PC-3 (cell line): ENCODE results near the gene DAPK1. TPM values are rescaled to one million over a fixed set of nuclear protein-coding genes. Genes with fewer than 3 reads are reported as not detected.

Experiments
- ATAC-seq: fragments of 200-7000 bp; cut with Tn5 transposase; 2 replicates; pipeline ENCODE4 v1.9.1; 2020; ENCODE audit warnings: mild to moderate bottlenecking, moderate library complexity
- BruUV-seq: library from RNA; stranded (reverse); fragments of 400-500 nt; replicated peaks from 2 replicates; lab custom pipeline; 2021; lab: Mats Ljungman, UMichigan
- CTCF ChIA-PET: fragments of 300-600 bp; sonication (Branson Sonifier 250); formaldehyde crosslinking; loops from one replicate; lab custom pipeline; 2022; ENCODE audit warnings: antibody characterized with exemption; lab: Charles Lee
- POLR2A ChIA-PET: fragments of 300-600 bp; sonication (Branson Sonifier 250); formaldehyde crosslinking; loops from one replicate; lab custom pipeline; 2022; ENCODE audit warnings: antibody characterized with exemption; ENCODE audit not compliant: unreplicated experiment; lab: Charles Lee
- DNase-seq: peaks from one replicate; pipeline ENCODE4 v3.0.0-alpha.2; 2015
- H2AFZ ChIP-seq: fragments of 300-600 bp; sonication (generic); 2 replicates; pipeline ENCODE4 v1.6.0; 2016; ENCODE audit warnings: antibody characterized with exemption, low read length
- H3F3A ChIP-seq: fragments of 300-600 bp; sonication (generic); one replicate; pipeline ENCODE4 v1.6.0; 2017; ENCODE audit warnings: antibody characterized with exemption, low read length, control low read depth, mild to moderate bottlenecking; ENCODE audit not compliant: unreplicated experiment
- H3K27ac ChIP-seq: fragments of 300-600 bp; sonication (generic); 2 replicates; pipeline ENCODE4 v1.5.1; 2016; ENCODE audit warnings: mild to moderate bottlenecking, low read length
- H3K27me3 ChIP-seq: fragments of 300-600 bp; sonication (generic); 2 replicates; pipeline ENCODE4 v1.6.1; 2016; ENCODE audit warnings: low read length, mixed read lengths
- H3K36me3 ChIP-seq: fragments of 300-600 bp; sonication (generic); 2 replicates; pipeline ENCODE4 v1.6.1; 2016; ENCODE audit warnings: low read depth, mixed run types, low read length, mixed read lengths
- H3K4me1 ChIP-seq: fragments of 300-600 bp; sonication (generic); 2 replicates; pipeline ENCODE4 v1.5.1; 2016; ENCODE audit warnings: low read length; ENCODE audit not compliant: insufficient read depth
- H3K4me2 ChIP-seq: fragments of 300-600 bp; sonication (generic); 2 replicates; pipeline ENCODE4 v1.6.0; 2016; ENCODE audit warnings: low read length
- H3K4me3 ChIP-seq: fragments of 300-600 bp; sonication (generic); 2 replicates; pipeline ENCODE4 v1.5.1; 2016; ENCODE audit warnings: mild to moderate bottlenecking, low read length, mixed read lengths
- H3K79me2 ChIP-seq: fragments of 300-600 bp; sonication (generic); 2 replicates; pipeline ENCODE4 v1.6.1; 2017; ENCODE audit warnings: low read length, mixed read lengths
- H3K9ac ChIP-seq: fragments of 300-600 bp; sonication (generic); 2 replicates; pipeline ENCODE4 v1.6.0; 2016; ENCODE audit warnings: mild to moderate bottlenecking, low read length
- H3K9me2 ChIP-seq: fragments of 300-600 bp; sonication (generic); replicated peaks from 2 replicates; pipeline ENCODE4 v1.6.1; 2016; ENCODE audit warnings: mixed run types, low read length, mixed read lengths
- H3K9me3 ChIP-seq: fragments of 300-600 bp; sonication (generic); 2 replicates; pipeline ENCODE4 v1.6.1; 2016; ENCODE audit warnings: low read length, mixed read lengths
- H4K20me1 ChIP-seq: fragments of 300-600 bp; sonication (generic); 2 replicates; pipeline ENCODE4 v1.6.1; 2016; ENCODE audit warnings: low read length, mixed read lengths
- EZH2 ChIP-seq: fragments of 300-600 bp; sonication (generic); IDR thresholded peaks from one replicate; pipeline ENCODE4 v1.6.1; 2017; ENCODE audit warnings: antibody characterized with exemption, mild to moderate bottlenecking, low read length; ENCODE audit not compliant: unreplicated experiment
- EZH2phosphoT487 ChIP-seq: fragments of 300-600 bp; sonication (generic); IDR thresholded peaks from 2 replicates; pipeline ENCODE4 v1.6.1; 2018; ENCODE audit warnings: mild to moderate bottlenecking, antibody characterized with exemption, low read length, borderline replicate concordance
- intact Hi-C: fragments of 100-400 bp; cut with micrococcal nuclease; formaldehyde crosslinking; loops from 2 replicates; pipeline ENCODE4 v1.9.0; 2023
- total RNA-seq: library from RNA; depleted of rRNA; stranded (reverse); fragments of >200 nt; gene quantifications from 2 replicates; pipeline ENCODE4 v1.2.3, GENCODE V29; 2014
- TF ChIP-seq, protein P1 (sequence below): fragments of 300-600 bp; sonication (generic); conservative IDR thresholded peaks from 2 replicates; pipeline ENCODE4 v1.5.1; 2017; ENCODE audit warnings: antibody characterized with exemption, low read depth, mild to moderate bottlenecking, low read length

Gene DAPK1
- total RNA-seq, 1 experiment from 2014 or later: not detected

DNA sequence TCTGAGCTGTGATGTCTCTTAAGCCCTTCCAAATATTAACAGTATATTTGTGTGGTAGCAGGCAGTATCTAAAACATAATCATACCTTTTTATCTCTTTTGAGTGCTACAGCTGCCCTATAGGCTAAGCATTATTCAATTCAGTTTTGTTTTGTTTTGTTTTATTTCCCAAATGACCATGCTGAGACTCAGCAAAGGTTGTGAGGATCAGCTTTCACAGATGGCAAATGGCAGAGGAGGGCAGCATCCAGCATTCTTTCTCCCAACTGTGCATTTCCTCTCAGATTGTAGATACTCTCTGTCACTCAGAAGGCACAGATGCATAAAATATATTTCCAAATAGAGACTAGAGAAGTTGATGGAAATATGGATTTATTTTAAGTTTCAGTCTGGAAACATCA lies 90.7 kb downstream of the DAPK1 start:
- H3F3A ChIP-seq: no peaks in the 10 kb centered on the region
- no peaks in the 10 kb centered on the region for H3K79me2 ChIP-seq
- peaks cover 10% of the 10 kb centered on the region; the same call in 1 of the 2 replicates for H3K27me3 ChIP-seq
- no peaks in the 10 kb centered on the region for H3K36me3 ChIP-seq
- no peaks in the 10 kb centered on the region for H3K4me1 ChIP-seq
- H2AFZ ChIP-seq: no peak overlapping the region
- no peak overlapping the region for H3K9ac ChIP-seq
- TF ChIP-seq, protein P1, sequence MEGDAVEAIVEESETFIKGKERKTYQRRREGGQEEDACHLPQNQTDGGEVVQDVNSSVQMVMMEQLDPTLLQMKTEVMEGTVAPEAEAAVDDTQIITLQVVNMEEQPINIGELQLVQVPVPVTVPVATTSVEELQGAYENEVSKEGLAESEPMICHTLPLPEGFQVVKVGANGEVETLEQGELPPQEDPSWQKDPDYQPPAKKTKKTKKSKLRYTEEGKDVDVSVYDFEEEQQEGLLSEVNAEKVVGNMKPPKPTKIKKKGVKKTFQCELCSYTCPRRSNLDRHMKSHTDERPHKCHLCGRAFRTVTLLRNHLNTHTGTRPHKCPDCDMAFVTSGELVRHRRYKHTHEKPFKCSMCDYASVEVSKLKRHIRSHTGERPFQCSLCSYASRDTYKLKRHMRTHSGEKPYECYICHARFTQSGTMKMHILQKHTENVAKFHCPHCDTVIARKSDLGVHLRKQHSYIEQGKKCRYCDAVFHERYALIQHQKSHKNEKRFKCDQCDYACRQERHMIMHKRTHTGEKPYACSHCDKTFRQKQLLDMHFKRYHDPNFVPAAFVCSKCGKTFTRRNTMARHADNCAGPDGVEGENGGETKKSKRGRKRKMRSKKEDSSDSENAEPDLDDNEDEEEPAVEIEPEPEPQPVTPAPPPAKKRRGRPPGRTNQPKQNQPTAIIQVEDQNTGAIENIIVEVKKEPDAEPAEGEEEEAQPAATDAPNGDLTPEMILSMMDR: no peak
- TF ChIP-seq EZH2phosphoT487 (no peak), EZH2 (no peak)
- no peak for ATAC-seq
- ChIA-PET POLR2A (no interaction called here), CTCF (no interaction called here)
- intact Hi-C loops: no loop called here
- no peak for DNase-seq
- no peaks in the 10 kb centered on the region for H3K9me2 ChIP-seq
- no peaks in the 10 kb centered on the region for H3K9me3 ChIP-seq
- H3K4me2 ChIP-seq: no peak overlapping the region
- H3K4me3 ChIP-seq: no peak overlapping the region
- BruUV-seq: no TSS peak
- no peak overlapping the region for H3K27ac ChIP-seq
- H4K20me1 ChIP-seq: no peaks in the 10 kb centered on the region

DNA sequence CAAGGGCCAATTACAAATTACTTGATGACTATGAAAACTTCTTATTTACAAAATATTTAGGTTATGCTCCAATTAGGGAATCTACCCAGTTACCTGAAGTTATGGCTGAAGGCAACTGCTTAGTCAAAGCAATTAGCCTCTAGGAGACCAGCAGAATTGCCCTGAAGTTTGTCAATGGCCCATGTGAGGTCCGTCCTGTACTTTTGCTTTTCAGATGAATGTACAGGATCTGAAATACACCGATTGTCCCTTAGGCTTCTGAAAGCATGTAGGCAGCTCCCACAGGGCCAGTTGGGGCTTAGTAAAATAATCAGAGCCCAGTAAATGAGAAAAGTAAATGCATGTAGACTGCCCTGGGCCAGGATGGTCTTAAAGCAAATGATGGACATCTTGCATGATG lies 93.3 kb downstream of the DAPK1 start:
- BruUV-seq: no TSS peak
- no peak for ATAC-seq
- H3K4me3 ChIP-seq: no peak overlapping the region
- no peak overlapping the region for H3K4me2 ChIP-seq
- H3K9me2 ChIP-seq: no peaks in the 10 kb centered on the region
- H3K4me1 ChIP-seq: no peaks in the 10 kb centered on the region
- H3K79me2 ChIP-seq: no peaks in the 10 kb centered on the region
- H3K27ac ChIP-seq: no peak overlapping the region
- H3K36me3 ChIP-seq: no peaks in the 10 kb centered on the region
- no peak for DNase-seq
- no peaks in the 10 kb centered on the region for H3F3A ChIP-seq
- H3K9ac ChIP-seq: no peak overlapping the region
- peaks cover 6% of the 10 kb centered on the region; the same call in 1 of the 2 replicates for H3K27me3 ChIP-seq
- intact Hi-C loops: no loop called here
- no peaks in the 10 kb centered on the region for H4K20me1 ChIP-seq
- TF ChIP-seq, protein P1: no peak
- TF ChIP-seq EZH2 (no peak), EZH2phosphoT487 (no peak)
- ChIA-PET CTCF (no interaction called here), POLR2A (no interaction called here)
- H2AFZ ChIP-seq: no peak overlapping the region
- no peaks in the 10 kb centered on the region for H3K9me3 ChIP-seq

DNA sequence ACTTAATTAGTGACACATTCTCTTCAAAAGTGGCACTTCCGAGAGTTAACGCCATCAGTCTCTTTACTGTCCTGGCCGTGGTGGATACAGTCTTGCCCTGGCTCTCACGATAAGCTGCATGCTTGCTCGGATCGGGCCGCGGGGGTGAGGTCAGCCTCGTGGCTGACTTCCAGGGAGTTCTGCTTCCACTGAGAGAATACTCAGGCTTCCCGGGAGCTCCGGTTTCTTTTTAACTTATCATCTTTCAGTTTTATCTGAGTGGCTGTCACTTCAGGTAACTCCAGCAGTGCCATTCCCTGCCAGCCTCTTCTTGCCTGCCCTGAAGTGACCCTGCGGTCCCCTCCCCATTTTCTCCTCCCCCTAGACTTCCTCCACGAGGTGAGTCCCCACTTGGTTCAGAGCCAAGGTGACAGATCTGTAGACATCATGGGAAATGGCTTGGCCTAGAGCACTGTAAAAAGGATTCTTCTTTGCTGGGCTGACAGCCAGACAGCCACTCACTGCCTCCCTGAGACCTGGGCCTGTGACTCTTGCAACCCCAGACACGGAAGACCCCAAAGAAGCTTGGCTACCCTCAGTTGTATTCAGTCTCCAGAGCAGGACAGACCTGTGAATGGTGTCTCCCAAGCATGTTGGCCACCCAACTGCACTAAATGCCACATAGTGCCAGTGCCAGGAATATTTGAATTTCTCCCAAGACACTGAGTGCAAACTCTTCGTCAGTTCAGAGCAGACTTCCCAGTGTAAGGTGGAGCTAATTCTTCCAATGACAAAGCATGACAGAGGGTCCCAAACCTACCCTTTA lies 95.1 kb downstream of the DAPK1 start:
- DNase-seq: no peak
- H3K9ac ChIP-seq: no peak overlapping the region
- intact Hi-C loops: no loop called here
- H3K36me3 ChIP-seq: no peaks in the 10 kb centered on the region
- H4K20me1 ChIP-seq: no peaks in the 10 kb centered on the region
- H3K27me3 ChIP-seq: peaks cover 22% of the 10 kb centered on the region
- no peaks in the 10 kb centered on the region for H3K79me2 ChIP-seq
- no peak overlapping the region for H2AFZ ChIP-seq
- ATAC-seq: no peak
- no peaks in the 10 kb centered on the region for H3K4me1 ChIP-seq
- no peaks in the 10 kb centered on the region for H3F3A ChIP-seq
- H3K27ac ChIP-seq: no peak overlapping the region
- H3K4me2 ChIP-seq: no peak overlapping the region
- H3K9me2 ChIP-seq: no peaks in the 10 kb centered on the region
- ChIA-PET POLR2A (no interaction called here), CTCF (no interaction called here)
- TF ChIP-seq EZH2: no peak
- no peak for TF ChIP-seq EZH2phosphoT487
- TF ChIP-seq, protein P1: no peak
- H3K4me3 ChIP-seq: no peak overlapping the region
- H3K9me3 ChIP-seq: no peaks in the 10 kb centered on the region
- no TSS peak for BruUV-seq
